HepG2 (cell line): ENCODE results near the gene CNNM1. TPM values are rescaled to one million over a fixed set of nuclear protein-coding genes. Genes with fewer than 3 reads are reported as not detected.

Source experiments
- HDAC6 ChIP-seq: fragments of 200-600 bp; sonication (generic); IDR thresholded peaks from 2 replicates; pipeline ENCODE4 v1.7.0; 2017; ENCODE audit warnings: mild to moderate bottlenecking, antibody characterized with exemption, low read length, low read depth
- MAFK ChIP-seq, 2 experiments: IDR thresholded peaks in 1 of 2; conservative IDR thresholded peaks in 1 of 2; 2 replicates each; pipeline ENCODE4 v1.6.1; 2011; ENCODE audit warnings: improper control_type of control experiment in 2 of 2, low read length in 2 of 2
- SALL2 ChIP-seq: sonication (generic); formaldehyde crosslinking; IDR thresholded peaks from 2 replicates; pipeline ENCODE4 v1.8.1; 2023; ENCODE audit warnings: mild to moderate bottlenecking, missing genetic modification reagents, inconsistent platforms
- THRA ChIP-seq: sonication (generic); formaldehyde crosslinking; IDR thresholded peaks from 2 replicates; pipeline ENCODE4 v1.4.0; 2020; ENCODE audit warnings: missing genetic modification reagents, borderline replicate concordance
- ZBTB25 ChIP-seq: IDR thresholded peaks from 2 replicates; pipeline ENCODE4 v1.6.1; 2018; ENCODE audit warnings: missing genetic modification reagents
- ZNF30 ChIP-seq: sonication (generic); formaldehyde crosslinking; IDR thresholded peaks from 2 replicates; pipeline ENCODE4 v1.5.0; 2020; ENCODE audit warnings: mild to moderate bottlenecking, missing genetic modification reagents
- ZNF33B ChIP-seq: sonication (generic); formaldehyde crosslinking; IDR thresholded peaks from 2 replicates; pipeline ENCODE4 v1.5.1; 2020; ENCODE audit warnings: mild to moderate bottlenecking, missing genetic modification reagents
- ZNF446 ChIP-seq: sonication (generic); formaldehyde crosslinking; IDR thresholded peaks from 2 replicates; pipeline ENCODE4 v1.5.0; 2020; ENCODE audit warnings: mild to moderate bottlenecking, missing genetic modification reagents
- polyA plus RNA-seq, 8 experiments: library from polyadenylated mRNA; depleted of rRNA in 3 of 8; stranded (reverse) in 7 of 8; unstranded in 1 of 8; fragments of >200 nt; fragmentation: Illumina TruSeq in 4 of 8; extraction: Trizol in 4 of 8; gene quantifications; 2 replicates each; pipeline versions ENCODE4 v1.2.1 to v1.2.3, GENCODE V29; 2011 to 2016; ENCODE audit warnings: low read depth in 4 of 8, missing spikeins in 1 of 8, mixed read lengths in 1 of 8; ENCODE audit not compliant: insufficient read depth in 1 of 8
- total RNA-seq, 5 experiments: library from RNA; depleted of rRNA; stranded (reverse); fragments of >200 nt; fragmentation: Illumina TruSeq; extraction: Trizol; gene quantifications; 2 replicates each; pipeline ENCODE4 v1.2.3, GENCODE V29; 2016; ENCODE audit warnings: low read depth in 1 of 5
- TF ChIP-seq, protein P1 (sequence below): sonication (generic); formaldehyde crosslinking; IDR thresholded peaks from 2 replicates; pipeline ENCODE4 v1.4.0; 2020; ENCODE audit warnings: missing genetic modification reagents
- TF ChIP-seq, protein P2 (sequence below), 2 experiments: fragments of 450-650 bp in 1 of 2; sonication (generic) in 1 of 2; formaldehyde crosslinking; IDR thresholded peaks; 2 replicates each; pipeline versions ENCODE4 v1.5.0 to v1.8.0; 2020 to 2022; ENCODE audit warnings: mild to moderate bottlenecking in 1 of 2, missing genetic modification reagents in 1 of 2
- TF ChIP-seq, protein P3 (sequence below): sonication (generic); formaldehyde crosslinking; IDR thresholded peaks from 2 replicates; pipeline ENCODE4 v1.5.0; 2020; ENCODE audit warnings: missing genetic modification reagents
- TF ChIP-seq, protein P4 (sequence below): sonication (generic); formaldehyde crosslinking; IDR thresholded peaks from 2 replicates; pipeline ENCODE4 v1.4.0; 2020; ENCODE audit warnings: mild to moderate bottlenecking, missing genetic modification reagents, borderline replicate concordance

CNNM1 gene
- total and polyA plus RNA-seq, 2 of the 13 experiments (the other 11 are each of a cell fraction or from before 2014, with no cell fraction given), result 4.3 to 9.6 TPM

DNA sequence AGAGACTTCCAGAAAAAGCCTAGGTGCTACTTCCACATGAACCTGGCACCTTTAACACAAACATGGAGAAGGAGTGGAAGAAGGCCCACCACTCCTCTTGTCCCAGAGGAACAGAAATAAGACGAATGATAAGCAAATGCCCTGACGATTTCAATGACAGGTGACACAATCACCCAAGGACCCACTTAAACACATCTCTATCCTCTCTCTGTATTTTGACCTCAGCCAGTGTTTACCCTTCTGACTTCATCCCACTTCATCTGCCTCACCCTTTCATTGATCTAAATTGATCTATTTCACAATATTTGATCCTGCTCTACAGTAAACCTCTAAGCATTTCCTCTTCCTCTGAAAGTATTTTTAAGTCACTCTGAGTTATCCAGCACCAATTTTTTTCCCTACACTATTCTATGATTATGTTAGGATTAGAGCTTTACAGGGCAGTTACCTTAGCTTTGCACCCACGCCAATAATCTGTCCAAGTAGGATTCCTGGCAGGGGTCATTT lies 92.1 kb downstream of the CNNM1 start (continued):
- TF ChIP-seq, protein P1, sequence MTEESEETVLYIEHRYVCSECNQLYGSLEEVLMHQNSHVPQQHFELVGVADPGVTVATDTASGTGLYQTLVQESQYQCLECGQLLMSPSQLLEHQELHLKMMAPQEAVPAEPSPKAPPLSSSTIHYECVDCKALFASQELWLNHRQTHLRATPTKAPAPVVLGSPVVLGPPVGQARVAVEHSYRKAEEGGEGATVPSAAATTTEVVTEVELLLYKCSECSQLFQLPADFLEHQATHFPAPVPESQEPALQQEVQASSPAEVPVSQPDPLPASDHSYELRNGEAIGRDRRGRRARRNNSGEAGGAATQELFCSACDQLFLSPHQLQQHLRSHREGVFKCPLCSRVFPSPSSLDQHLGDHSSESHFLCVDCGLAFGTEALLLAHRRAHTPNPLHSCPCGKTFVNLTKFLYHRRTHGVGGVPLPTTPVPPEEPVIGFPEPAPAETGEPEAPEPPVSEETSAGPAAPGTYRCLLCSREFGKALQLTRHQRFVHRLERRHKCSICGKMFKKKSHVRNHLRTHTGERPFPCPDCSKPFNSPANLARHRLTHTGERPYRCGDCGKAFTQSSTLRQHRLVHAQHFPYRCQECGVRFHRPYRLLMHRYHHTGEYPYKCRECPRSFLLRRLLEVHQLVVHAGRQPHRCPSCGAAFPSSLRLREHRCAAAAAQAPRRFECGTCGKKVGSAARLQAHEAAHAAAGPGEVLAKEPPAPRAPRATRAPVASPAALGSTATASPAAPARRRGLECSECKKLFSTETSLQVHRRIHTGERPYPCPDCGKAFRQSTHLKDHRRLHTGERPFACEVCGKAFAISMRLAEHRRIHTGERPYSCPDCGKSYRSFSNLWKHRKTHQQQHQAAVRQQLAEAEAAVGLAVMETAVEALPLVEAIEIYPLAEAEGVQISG (CRISPR knock-in tag), result 0 out of 2 replicates have a peak, but pooled peaks have one; percentile 26
- no peak for TF ChIP-seq ZNF30
- 0 out of 2 replicates have a peak, but pooled peaks have one; percentile 40 for TF ChIP-seq SALL2 (CRISPR knock-in tag)
- TF ChIP-seq ZBTB25 (CRISPR knock-in tag), result peak; percentile 79
- TF ChIP-seq, protein P2, sequence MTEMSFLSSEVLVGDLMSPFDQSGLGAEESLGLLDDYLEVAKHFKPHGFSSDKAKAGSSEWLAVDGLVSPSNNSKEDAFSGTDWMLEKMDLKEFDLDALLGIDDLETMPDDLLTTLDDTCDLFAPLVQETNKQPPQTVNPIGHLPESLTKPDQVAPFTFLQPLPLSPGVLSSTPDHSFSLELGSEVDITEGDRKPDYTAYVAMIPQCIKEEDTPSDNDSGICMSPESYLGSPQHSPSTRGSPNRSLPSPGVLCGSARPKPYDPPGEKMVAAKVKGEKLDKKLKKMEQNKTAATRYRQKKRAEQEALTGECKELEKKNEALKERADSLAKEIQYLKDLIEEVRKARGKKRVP (CRISPR knock-in tag; IDR thresholded peaks at IDR 0.05), result peak in 1 of 2 experiments; percentile 74; a peak in 2 of 4 replicates
- TF ChIP-seq THRA (CRISPR knock-in tag), result peak; percentile 46; the same call in 1 of the 2 replicates
- no peak for TF ChIP-seq ZNF33B (CRISPR knock-in tag)
- TF ChIP-seq, protein P3, sequence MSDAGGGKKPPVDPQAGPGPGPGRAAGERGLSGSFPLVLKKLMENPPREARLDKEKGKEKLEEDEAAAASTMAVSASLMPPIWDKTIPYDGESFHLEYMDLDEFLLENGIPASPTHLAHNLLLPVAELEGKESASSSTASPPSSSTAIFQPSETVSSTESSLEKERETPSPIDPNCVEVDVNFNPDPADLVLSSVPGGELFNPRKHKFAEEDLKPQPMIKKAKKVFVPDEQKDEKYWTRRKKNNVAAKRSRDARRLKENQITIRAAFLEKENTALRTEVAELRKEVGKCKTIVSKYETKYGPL (CRISPR knock-in tag), result no peak
- TF ChIP-seq MAFK (conservative IDR thresholded peaks at IDR 0.05 in 1 of 2, IDR thresholded peaks at IDR 0.05 in 1 of 2; ENCODE audit: low read length in 2 of 2), result no peak
- TF ChIP-seq, protein P4, sequence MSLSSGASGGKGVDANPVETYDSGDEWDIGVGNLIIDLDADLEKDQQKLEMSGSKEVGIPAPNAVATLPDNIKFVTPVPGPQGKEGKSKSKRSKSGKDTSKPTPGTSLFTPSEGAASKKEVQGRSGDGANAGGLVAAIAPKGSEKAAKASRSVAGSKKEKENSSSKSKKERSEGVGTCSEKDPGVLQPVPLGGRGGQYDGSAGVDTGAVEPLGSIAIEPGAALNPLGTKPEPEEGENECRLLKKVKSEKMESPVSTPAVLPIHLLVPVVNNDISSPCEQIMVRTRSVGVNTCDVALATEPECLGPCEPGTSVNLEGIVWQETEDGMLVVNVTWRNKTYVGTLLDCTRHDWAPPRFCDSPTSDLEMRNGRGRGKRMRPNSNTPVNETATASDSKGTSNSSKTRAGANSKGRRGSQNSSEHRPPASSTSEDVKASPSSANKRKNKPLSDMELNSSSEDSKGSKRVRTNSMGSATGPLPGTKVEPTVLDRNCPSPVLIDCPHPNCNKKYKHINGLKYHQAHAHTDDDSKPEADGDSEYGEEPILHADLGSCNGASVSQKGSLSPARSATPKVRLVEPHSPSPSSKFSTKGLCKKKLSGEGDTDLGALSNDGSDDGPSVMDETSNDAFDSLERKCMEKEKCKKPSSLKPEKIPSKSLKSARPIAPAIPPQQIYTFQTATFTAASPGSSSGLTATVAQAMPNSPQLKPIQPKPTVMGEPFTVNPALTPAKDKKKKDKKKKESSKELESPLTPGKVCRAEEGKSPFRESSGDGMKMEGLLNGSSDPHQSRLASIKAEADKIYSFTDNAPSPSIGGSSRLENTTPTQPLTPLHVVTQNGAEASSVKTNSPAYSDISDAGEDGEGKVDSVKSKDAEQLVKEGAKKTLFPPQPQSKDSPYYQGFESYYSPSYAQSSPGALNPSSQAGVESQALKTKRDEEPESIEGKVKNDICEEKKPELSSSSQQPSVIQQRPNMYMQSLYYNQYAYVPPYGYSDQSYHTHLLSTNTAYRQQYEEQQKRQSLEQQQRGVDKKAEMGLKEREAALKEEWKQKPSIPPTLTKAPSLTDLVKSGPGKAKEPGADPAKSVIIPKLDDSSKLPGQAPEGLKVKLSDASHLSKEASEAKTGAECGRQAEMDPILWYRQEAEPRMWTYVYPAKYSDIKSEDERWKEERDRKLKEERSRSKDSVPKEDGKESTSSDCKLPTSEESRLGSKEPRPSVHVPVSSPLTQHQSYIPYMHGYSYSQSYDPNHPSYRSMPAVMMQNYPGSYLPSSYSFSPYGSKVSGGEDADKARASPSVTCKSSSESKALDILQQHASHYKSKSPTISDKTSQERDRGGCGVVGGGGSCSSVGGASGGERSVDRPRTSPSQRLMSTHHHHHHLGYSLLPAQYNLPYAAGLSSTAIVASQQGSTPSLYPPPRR (CRISPR knock-in tag), result peak; percentile 96
- no peak for TF ChIP-seq HDAC6
- TF ChIP-seq ZNF446 (CRISPR knock-in tag), result no peak
